ENCODE measurements around the gene CRYL1.

The CRYL1 gene

DNA sequence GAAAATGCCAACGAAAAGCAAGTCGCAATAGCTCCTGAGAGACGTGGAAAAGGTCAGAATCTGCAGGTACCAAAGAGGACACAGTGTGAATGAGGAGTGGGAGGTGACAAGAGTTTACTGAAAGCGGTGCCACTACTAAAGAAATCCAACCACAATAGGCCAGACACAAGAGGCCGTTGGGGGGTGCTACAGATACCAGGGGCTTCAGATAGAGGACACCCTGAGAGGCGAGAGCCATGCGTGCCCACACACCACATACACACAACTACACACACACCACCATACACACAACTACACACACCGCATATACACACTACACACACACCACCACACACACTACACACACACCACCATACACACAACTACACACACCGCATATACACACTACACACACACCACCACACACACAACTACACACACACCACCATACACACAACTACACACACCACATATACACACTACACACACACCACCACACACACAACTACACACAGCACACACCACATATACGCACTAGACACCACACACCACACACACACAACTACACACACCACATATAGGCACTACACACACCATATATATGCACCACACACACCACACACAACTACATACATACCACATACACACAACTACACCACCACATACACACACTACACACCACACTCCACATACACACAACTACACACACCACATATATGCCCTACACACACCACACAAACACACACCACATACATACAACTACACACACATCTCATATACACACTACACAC lies 28.5 kb downstream of the CRYL1 start:
- no peak overlapping the region for H3K27ac ChIP-seq
- no peak for DNase-seq (ENCODE audit: low read depth, low spot score)

DNA sequence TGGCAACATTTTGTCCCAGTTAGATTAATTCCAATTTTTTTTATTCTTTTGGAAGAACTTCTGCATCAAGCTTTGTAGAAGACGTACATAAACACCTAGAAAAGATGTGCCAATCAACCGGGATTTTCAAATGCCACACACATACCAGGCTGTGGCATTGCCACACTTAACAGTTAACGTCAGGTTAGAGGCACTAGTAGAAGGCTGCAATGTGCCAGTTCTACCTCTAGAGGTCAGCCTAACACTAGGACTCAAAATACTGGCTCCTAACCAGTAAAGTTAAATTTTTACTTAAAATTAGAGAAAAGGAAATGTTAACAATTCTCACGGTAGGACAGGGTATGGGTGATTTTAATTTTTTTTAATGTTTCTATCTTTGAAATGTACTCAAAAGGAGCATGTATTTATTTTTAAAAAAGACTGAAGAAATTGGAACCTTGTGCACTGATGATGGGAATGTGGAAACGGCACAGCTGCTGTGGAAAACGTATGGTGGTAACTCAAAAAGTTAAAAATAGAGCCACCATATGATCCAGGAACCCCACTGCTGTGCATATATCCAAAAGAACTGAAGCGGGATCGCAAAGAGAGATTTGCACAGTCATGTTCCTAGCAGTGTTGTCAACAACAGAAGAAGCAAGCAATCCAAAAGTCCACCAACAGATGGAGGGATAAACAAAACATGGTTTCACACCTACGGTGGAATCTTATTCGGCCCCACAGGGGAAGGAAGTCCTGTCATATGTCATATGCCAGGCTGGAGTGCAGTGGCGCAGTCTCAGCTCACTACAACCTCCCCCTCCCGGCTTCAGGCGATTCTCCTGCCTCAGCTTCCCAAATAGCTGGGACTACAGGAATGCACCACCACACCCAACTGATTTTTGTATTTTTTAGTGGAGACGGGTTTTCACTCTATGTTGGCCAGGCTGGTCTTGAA lies 30.3 kb downstream of the CRYL1 start:
- no peak overlapping the region for H3K27ac ChIP-seq
- DNase-seq (ENCODE audit: low read depth, low spot score): no peak

DNA sequence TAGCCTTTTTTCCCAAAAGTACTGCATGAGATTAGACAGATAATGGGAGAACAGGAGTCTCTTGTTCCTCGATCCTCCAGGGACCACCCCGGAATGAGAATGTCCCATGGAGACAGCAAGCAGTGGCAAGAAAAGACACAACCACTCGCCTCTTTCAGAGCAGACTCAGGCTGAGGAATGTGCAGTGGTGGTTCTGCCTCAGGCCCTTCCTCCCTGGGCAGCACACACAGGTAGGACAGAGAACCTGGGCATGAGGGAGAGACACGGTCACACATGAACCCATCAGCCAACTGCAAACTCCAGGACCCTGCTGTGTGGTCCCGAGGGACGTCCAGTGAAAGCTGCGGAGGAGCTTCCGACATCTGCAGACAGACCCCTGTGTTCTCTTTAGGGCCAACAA lies 31.0 kb downstream of the CRYL1 start:
- DNase-seq (ENCODE audit: low read depth, low spot score): no peak
- no peak overlapping the region for H3K27ac ChIP-seq

DNA sequence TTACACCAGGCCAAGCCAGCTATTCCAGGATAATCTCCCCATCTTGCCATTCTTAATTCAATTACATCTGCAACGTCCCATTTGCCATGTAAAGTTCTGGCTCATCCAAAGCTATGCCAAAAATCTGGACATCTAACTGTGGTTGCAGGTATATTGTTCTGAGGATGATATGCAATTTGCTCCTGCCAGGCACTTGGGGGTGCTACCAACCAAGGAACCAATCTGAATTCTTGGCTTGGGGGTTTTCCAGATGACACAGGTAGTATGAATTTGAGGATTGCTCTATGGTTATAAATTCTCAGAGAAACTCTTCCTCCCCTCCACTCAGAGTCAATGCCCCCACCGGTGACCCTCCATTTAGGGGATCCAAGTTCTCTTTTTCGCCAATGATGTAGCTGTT lies 33.0 kb downstream of the CRYL1 start:
- no peak for DNase-seq (ENCODE audit: low read depth, low spot score)

DNA sequence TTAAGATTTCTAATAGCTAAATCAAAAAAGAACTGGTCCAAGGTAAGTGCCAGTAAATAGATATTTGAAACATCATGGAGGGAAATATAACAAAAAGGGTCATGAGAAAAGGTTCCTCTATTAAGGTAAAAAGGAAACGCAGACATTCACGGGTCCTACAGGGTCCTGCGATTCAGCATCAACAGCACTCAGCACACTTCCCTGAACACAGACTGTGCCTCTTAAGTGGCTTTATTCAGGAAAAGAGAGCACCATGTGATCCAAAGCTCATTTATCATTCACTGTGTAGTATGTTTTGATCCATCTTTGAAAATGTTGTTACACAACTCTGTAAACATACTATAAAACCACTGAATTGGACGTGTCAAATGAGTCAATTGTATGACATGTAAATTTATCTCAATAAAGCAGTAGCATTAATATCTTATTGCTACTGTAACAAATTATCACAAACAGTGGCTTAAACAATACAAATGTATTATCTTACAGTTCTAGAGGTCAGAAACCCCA lies 33.7 kb downstream of the CRYL1 start:
- DNase-seq (ENCODE audit: low read depth, low spot score): no peak

More for the DNA sequence above, 33.0 kb downstream of the CRYL1 start:
- no peak overlapping the region for H3K27ac ChIP-seq

DNA sequence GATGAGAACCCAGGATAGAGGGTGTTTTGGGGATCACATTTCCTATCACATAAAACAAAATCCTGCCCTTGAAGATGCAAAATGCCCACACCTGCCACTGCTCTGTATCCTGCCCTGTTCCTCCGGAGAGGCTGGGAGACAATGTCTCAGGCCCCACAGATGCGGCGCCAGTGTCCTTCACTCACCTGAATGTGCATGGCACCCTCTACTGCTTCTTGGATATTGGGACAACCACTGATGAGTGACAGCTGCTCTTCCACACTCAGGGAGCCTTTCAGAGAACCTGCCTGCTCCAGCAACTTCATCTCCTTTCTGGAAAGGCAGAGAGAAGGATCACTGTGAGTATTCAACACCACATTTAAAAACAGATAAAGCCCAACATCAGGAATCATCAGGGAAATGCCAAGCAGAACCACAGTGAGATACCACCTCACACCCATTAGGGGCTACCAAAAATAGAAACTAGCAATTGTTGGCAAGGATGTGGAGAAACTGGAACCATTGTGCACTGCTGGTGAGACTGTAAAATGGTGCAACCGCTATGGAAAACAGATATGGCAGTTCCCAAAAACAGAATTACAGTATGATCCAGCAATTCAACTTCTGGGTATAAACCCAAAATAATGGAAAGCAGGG lies 36.4 kb downstream of the CRYL1 start:
- DNase-seq (ENCODE audit: low read depth, low spot score): no peak

More for the DNA sequence above, 33.7 kb downstream of the CRYL1 start:
- H3K27ac ChIP-seq: no peak overlapping the region

DNA sequence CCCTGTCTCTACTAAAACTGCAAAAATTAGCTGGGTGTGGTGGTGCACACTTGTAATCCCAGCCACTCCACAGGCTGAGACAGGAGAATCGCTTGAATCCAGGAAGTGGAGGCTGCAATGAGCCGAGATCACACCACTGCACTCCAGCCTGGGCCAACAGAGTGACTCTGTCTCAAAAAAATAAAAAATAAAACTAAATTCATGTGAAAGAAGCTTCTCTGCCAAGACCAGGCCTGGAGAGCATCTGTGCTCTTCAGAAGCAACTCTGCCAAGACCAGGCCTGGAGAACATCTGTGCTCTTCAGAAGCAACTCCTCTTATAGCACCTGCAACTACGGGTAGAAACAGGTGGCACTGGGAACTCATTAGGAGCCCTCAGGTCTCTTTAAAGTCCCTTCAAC lies 37.7 kb downstream of the CRYL1 start:
- DNase-seq (ENCODE audit: low read depth, low spot score): no peak

More for the DNA sequence above, 36.4 kb downstream of the CRYL1 start:
- no peak overlapping the region for H3K27ac ChIP-seq

DNA sequence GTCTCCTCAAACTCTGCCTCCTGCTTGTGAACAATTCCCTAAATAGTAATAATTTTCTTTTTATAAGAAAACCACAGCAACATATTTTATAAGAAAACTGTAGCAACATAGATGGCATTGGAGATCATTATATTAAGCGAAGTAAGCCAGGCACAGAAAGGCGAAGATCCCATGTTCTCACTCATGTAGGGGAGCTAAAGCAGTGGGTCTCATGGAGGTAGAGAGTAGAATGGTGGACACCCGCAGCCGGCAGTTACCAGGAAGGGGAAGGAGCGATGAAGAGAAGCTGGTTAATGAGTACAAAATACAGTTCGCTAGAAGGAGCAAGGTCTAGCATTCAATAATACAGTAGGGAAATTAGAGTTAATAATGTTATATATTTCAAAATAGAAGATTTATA lies 42.9 kb downstream of the CRYL1 start:
- H3K27ac ChIP-seq: no peak overlapping the region
- DNase-seq (ENCODE audit: low read depth, low spot score): no peak

More for the DNA sequence above, 37.7 kb downstream of the CRYL1 start:
- H3K27ac ChIP-seq: no peak overlapping the region

DNA sequence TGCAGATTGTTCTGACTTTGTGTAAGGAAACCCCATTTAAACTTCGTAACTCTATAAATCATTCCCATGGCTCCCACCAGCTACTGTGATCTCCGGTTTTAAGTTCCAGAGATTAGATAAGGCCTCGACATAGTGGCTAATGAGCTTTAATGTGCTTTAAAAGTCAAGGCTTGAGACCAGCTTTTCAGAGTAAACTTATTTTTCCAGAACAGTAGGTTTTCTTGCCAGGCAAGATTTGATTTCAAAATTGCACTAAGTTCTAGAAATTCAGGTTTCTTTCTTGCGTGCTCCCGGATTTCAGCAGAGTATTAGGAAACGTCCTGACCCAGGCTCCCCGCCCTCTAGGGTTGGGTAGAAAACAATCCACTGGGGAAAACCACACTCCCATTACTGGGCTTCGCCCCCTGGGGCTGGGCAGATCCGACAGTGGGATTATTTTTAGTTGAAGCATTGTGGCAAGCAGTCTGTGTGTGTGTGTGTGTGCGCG lies 43.3 kb downstream of the CRYL1 start:
- no peak overlapping the region for H3K27ac ChIP-seq
- DNase-seq (ENCODE audit: low read depth, low spot score): no peak

DNA sequence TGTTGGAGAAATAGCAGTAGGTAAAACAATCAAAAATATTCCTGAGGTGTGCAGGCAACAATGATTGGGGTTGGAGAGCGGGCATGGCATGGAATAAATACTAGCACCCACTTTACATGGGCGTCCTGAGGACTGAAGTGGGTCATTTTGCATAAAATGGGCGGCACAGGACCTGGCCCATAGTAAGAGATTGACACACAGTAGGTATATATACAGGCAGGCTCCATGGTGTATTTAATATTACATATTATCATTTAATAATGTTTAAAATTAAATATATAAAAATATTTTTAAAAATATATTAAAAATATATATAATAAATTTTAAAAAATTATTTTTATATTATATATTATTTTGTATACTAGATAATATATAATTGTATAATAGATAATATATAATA lies 48.3 kb downstream of the CRYL1 start:
- no peak overlapping the region for H3K27ac ChIP-seq
- DNase-seq (ENCODE audit: low read depth, low spot score): no peak

DNA sequence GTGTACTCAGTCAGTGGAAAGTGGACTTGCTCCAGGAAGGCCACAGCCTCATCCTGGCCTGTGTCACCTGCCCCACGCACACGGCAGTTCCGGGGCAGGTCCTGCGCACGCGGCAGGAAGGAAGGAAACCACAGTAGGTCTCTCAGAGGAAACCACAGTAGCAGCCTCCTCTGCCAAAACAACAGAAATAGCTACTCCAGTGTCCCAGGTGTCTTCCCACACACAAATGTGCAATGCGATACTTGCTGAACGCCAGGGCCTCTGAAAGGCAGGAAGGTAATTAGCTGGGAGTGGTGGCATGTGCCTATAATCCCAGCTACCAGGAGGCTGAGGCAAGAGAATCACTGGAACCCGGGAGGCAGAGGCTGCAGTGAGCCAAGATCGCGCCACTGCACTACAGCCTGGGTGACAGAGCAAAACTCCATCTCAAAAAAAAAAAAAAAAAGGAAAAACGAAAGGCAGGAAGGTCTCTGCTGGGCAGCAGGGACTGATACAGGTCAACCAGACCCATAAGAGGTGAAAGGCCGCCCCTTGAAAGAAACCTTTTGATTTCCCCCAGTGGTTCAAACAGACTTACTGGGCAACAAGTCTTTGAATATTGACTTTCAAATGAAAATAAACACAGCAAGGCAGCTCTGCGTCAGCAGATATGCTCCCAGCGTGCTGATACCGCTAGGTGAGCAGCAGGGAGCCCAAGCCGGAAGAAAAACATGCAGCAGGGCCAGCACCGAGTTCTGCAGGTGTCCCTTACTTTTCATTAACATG lies 49.5 kb downstream of the CRYL1 start:
- no peak for DNase-seq (ENCODE audit: low read depth, low spot score)
- no peak overlapping the region for H3K27ac ChIP-seq

DNA sequence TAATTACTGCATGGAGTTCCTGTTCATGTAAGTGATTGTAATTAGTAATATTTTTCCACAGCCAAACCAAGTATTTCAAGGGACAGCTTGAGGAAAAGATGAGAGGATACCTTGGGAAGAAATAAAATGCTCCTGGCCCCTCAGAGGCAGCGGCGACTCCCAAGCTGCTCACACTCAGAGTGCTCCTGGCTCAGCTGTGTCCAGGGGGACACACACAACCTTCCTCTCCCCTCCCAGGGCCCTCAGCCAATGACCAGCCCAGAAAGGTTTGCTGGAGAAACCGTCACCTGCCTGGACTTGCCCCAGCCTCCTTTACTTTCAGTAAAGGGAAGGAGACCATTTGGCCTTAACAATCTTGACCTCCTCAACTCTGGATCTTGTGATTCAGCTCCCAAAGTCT lies 51.1 kb downstream of the CRYL1 start:
- H3K27ac ChIP-seq: no peak overlapping the region
- DNase-seq (ENCODE audit: low read depth, low spot score): no peak

DNA sequence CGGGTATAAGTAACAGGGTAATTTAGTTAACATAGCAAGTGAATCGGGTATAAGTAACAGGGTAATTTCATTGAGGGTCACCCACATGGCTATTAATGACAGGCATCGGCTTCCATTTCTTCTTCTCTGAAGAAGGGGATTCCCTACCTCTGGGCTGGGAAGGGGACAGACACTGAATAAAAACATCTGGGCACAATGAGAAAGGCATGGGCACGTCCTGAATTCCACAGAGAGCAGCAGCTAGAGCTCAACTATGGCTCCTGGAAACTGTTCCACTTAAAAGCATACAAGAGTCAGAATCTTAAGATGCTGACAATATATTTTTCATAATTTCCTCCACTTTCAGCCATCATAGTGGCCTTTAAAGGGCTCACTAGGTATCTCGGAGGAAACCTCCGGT lies 51.8 kb downstream of the CRYL1 start:
- no peak for DNase-seq (ENCODE audit: low read depth, low spot score)
- H3K27ac ChIP-seq: no peak overlapping the region

DNA sequence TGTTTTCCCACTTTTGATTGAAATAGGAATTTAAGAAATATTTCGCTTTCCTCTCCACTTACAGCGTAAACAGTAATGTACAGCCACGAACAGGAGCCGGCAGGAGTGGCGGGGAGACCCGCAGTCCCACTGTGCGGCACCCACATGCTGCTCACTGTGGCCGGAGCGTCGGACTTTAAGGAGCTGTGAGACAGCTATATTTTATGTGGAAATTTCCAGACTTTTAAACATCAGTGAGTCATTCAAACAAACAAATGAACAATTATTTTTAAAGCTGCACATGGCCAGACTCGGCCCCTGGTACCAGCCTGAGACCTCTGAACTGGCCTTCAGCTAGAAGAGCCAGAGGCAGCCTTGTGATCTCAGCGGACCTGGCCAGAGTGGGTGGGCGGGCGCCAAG lies 52.5 kb downstream of the CRYL1 start:
- no peak overlapping the region for H3K27ac ChIP-seq
- DNase-seq (ENCODE audit: low read depth, low spot score): no peak

DNA sequence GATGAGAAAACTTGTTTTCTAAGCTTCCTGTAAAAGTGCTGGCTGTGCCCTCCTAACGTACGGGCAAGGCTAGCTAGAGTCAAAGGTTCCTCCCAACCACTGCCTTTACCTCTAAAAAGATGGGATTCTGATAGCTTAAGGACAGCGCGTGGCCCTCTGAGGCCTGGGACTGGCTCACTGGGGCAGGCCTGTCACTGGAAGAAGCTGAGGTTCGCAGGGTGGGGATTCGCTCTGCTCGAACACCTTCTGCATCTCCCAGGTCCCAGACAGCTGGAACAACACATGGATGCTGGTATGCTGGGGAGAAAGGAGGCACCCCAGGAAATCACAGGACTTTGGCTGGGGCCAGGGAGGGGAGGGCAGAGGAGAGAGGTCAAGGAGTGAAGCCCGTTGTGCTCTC lies 53.1 kb downstream of the CRYL1 start:
- no peak overlapping the region for H3K27ac ChIP-seq
- DNase-seq (ENCODE audit: low read depth, low spot score): no peak

DNA sequence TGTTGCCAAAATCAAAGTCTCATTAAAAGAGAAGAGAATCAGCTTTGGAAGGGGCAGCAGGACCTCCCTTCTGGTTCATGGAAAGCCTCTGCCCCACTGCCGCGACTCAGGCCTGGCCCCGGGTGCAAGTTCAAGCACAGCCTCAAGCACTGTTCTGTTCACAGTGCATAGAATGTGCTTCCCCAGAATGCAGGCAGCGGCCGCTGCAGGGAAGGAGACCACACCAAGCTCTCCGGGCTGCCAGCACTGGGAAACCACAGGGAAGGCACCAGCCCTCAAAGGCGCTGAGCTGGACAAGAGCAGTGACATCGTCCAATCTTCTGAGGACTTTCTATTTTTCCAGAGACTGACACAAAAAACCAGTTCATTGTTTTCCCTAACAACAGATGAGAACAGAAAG lies 55.5 kb downstream of the CRYL1 start:
- no peak overlapping the region for H3K27ac ChIP-seq
- no peak for DNase-seq (ENCODE audit: low read depth, low spot score)

DNA sequence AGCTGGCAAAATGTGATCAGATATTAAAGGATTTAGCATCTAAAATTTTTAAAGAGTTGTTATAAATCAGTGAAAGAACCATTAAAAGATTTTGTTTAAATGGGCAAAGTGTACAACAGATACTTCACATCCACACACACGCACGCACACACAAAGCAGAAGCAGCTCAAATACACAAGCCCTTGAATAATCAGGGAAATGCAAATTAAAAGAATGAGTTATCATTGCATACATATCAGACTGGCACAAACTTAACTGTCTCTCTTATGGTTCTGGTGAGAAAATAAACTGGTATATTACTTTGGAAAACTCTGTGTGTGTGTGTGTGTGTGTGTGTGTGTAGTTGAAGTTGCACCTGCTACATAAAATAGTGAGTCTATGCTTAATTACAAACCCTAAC lies 59.3 kb downstream of the CRYL1 start:
- no peak for DNase-seq (ENCODE audit: low read depth, low spot score)

DNA sequence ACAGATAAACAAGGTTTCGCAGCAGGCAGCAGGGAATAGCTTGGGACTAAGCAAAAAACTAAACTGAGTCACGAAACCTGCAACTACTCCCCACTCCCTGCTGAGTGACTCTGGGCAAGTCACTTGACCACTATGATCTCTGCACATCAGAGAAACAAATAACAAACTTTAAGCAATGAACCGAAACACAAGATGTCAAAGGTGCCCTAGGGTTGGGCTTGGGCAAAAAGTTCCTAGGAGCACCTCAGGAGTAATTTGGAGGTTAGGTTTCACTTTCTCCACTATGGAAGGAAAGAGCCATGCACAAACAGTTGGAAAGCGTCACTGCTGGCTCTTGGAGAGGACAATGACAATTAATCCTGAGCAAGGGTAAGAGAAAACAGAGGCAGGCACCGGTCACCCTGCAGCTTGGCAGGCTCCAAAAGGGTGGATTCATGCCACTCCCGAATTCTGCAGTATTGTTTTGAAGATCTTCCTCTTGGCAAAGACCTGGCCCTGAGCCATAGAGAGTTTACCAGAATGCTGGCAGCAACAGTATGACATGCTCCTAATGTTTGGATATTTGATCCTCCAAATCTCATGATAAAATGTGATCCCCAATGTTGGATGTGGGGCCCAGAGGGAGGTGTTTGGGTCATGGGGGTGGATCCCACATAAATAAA lies 60.3 kb downstream of the CRYL1 start:
- no peak overlapping the region for H3K27ac ChIP-seq
- DNase-seq (ENCODE audit: low read depth, low spot score): peak; percentile 10

More for the DNA sequence above, 59.3 kb downstream of the CRYL1 start:
- no peak overlapping the region for H3K27ac ChIP-seq

DNA sequence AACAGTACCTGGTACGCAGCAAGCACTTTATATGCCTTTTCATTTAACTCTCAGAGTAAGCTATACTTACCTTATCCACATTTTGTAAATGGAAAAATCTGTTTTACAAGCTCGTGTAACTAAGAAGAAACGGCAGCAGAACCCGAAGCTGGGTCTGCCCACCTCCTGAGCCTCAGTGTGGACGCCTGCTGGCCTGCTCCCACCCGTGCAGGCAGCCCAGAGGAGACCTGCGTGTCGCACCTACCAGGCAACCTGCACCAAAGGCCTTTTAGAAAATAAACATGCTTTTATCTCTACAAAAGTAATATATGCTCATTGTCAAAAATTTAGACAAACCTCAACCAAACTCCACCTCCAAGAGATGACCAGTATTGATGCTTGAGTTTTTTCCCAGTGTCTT lies 62.7 kb downstream of the CRYL1 start:
- H3K27ac ChIP-seq: no peak overlapping the region
- DNase-seq (ENCODE audit: low read depth, low spot score): no peak

All from epithelial cell of prostate (primary cell).